ENCODE measurements around the gene RNF225.

Gene RNF225

GRCh38 chr19:58355215-58355796 lies 40.1 kb upstream of the RNF225 start:
- in situ Hi-C loops (cut with MboI; ENCODE audit: low sequenced_read_pairs, unreplicated experiment) = no loop called here

GRCh38 chr19:58355908-58356765 lies 39.3 kb upstream of the RNF225 start:
- in situ Hi-C loops (cut with MboI; ENCODE audit: low sequenced_read_pairs, unreplicated experiment) = no loop called here
- DNase-seq (ENCODE audit: low spot score) = peak; percentile 64
- no peak for TF ChIP-seq CTCF (IDR thresholded peaks at IDR 0.05; ENCODE audit: borderline replicate concordance, control extremely low read depth, extremely low read depth, insufficient read depth, missing control alignments)

More at GRCh38 chr19:58355215-58355796, 40.1 kb upstream of the RNF225 start:
- DNase-seq (ENCODE audit: low spot score) = no peak
- TF ChIP-seq CTCF (IDR thresholded peaks at IDR 0.05; ENCODE audit: borderline replicate concordance, control extremely low read depth, extremely low read depth, insufficient read depth, missing control alignments) = no peak

GRCh38 chr19:58356766-58357480 lies 38.5 kb upstream of the RNF225 start:
- in situ Hi-C loops (cut with MboI; ENCODE audit: low sequenced_read_pairs, unreplicated experiment) = no loop called here
- DNase-seq (ENCODE audit: low spot score) = no peak

GRCh38 chr19:58357481-58358145 lies 37.8 kb upstream of the RNF225 start:
- no peak for TF ChIP-seq CTCF (IDR thresholded peaks at IDR 0.05; ENCODE audit: borderline replicate concordance, control extremely low read depth, extremely low read depth, insufficient read depth, missing control alignments)
- in situ Hi-C loops (cut with MboI; ENCODE audit: low sequenced_read_pairs, unreplicated experiment) = no loop called here
- DNase-seq (ENCODE audit: low spot score) = no peak

More at GRCh38 chr19:58356766-58357480, 38.5 kb upstream of the RNF225 start:
- no peak for TF ChIP-seq CTCF (IDR thresholded peaks at IDR 0.05; ENCODE audit: borderline replicate concordance, control extremely low read depth, extremely low read depth, insufficient read depth, missing control alignments)

GRCh38 chr19:58361900-58362271 lies 33.6 kb upstream of the RNF225 start:
- in situ Hi-C loops (cut with MboI; ENCODE audit: low sequenced_read_pairs, unreplicated experiment) = no loop called here
- peak; percentile 77 for DNase-seq (ENCODE audit: low spot score)
- TF ChIP-seq CTCF (IDR thresholded peaks at IDR 0.05; ENCODE audit: borderline replicate concordance, control extremely low read depth, extremely low read depth, insufficient read depth, missing control alignments) = no peak
